Measurements from ENCODE around the gene SUGCT. TPM values are rescaled to one million over a fixed set of nuclear protein-coding genes. Genes with fewer than 3 reads are reported as not detected.

Gene SUGCT
- total and polyA plus RNA-seq, 5 donors, result 5.7 to 10.3 (median 6.1) TPM

DNA sequence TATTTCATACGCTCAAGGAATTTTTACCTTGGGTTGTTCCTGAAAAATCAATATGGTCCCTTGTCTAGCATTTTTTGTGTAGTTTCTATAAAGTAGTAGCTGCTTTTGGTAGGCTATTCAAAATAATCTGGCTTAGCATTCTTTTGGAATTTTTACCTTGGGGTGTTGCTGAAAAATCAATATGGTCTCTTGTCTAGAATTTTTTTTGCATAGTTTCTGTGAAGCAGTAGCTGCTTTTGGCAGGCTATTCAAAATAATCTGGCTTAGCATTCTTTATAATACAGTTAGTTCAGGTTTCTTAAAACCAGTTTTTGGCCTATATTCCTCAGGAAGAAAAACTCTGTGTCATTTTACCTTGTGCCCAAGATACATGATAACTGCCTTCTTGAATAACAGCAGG is 301.9 kb downstream of the SUGCT start:
- H3K27ac ChIP-seq (ENCODE audit: low read length), result no peak overlapping the region
- ATAC-seq (no peak), DNase-seq (no peak)
- WGBS, result 95% methylated on average over 1 of the region's 1 CpG
- no peaks in the 10 kb centered on the region for H3K4me1 ChIP-seq (ENCODE audit: control insufficient read depth, insufficient read depth, low read length)
- no peaks in the 10 kb centered on the region for H3K9me3 ChIP-seq (ENCODE audit: control insufficient read depth, low read length)
- intact Hi-C loops (cut with DNase I), result no loop called here
- no peak overlapping the region for H3K4me3 ChIP-seq (ENCODE audit: low read length)
- H3K27me3 ChIP-seq (ENCODE audit: control insufficient read depth, insufficient read depth), result no peaks in the 10 kb centered on the region

- intact Hi-C loops (cut with DNase I), result no loop called here
- Histone ChIP-seq H3K9me3 (ENCODE audit: control insufficient read depth, low read length) (no peaks in the 10 kb centered on the region), H3K27ac (ENCODE audit: low read length) (no peak overlapping the region), H3K4me3 (ENCODE audit: low read length) (no peak overlapping the region), H3K27me3 (ENCODE audit: control insufficient read depth, insufficient read depth) (no peaks in the 10 kb centered on the region), H3K4me1 (ENCODE audit: control insufficient read depth, insufficient read depth, low read length) (no peaks in the 10 kb centered on the region)
- 46% methylated on average over 1 of the region's 1 CpG for WGBS
- ATAC-seq (no peak), DNase-seq (no peak)
Measured at GRCh38 chr7:40437498-40437897, 302.7 kb downstream of the SUGCT start.

GRCh38 chr7:40437936-40438634 is 303.3 kb downstream of the SUGCT start:
- no peak overlapping the region for H3K27ac ChIP-seq (ENCODE audit: low read length)
- WGBS, result 70% methylated on average over 6 of the region's 6 CpGs

DNA sequence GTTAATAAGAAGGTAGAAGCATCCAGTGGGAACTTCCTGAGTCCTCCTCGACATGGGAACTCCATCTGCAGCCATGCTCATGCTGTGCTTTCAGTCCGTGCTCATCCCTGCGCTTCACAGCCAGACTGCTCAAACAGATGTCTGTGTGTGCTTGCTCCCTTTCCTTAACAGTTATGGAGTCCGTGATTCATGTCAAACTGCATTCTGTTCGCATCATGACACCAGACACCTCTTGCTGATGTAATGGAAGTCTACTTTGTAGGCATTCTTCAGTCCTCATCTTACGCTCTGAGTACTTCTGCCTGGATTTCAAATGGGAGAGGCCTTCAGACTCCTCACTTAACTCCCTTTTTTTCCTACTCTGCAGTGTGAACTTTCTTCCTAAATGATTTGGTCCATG is 304.9 kb downstream of the SUGCT start:
- H3K4me3 ChIP-seq (ENCODE audit: low read length), result no peak overlapping the region
- DNase-seq, result no peak
- no peaks in the 10 kb centered on the region for H3K27me3 ChIP-seq (ENCODE audit: control insufficient read depth, insufficient read depth)
- intact Hi-C loops (cut with DNase I), result no loop called here
- H3K4me1 ChIP-seq (ENCODE audit: control insufficient read depth, insufficient read depth, low read length), result no peaks in the 10 kb centered on the region
- H3K27ac ChIP-seq (ENCODE audit: low read length), result no peak overlapping the region
- no peak for ATAC-seq
- no peaks in the 10 kb centered on the region for H3K9me3 ChIP-seq (ENCODE audit: control insufficient read depth, low read length)
- 92% methylated on average over 6 of the region's 6 CpGs for WGBS

More at GRCh38 chr7:40437936-40438634, 303.3 kb downstream of the SUGCT start:
- H3K4me1 ChIP-seq (ENCODE audit: control insufficient read depth, insufficient read depth, low read length), result no peaks in the 10 kb centered on the region
- ATAC-seq, result no peak
- no peaks in the 10 kb centered on the region for H3K9me3 ChIP-seq (ENCODE audit: control insufficient read depth, low read length)
- no peaks in the 10 kb centered on the region for H3K27me3 ChIP-seq (ENCODE audit: control insufficient read depth, insufficient read depth)
- intact Hi-C loops (cut with DNase I), result no loop called here
- H3K4me3 ChIP-seq (ENCODE audit: low read length), result no peak overlapping the region
- no peak for DNase-seq

GRCh38 chr7:40447345-40447744 is 312.5 kb downstream of the SUGCT start:
- Histone ChIP-seq H3K9me3 (ENCODE audit: control insufficient read depth, low read length) (no peaks in the 10 kb centered on the region), H3K27ac (ENCODE audit: low read length) (no peak overlapping the region), H3K4me1 (ENCODE audit: control insufficient read depth, insufficient read depth, low read length) (no peaks in the 10 kb centered on the region), H3K4me3 (ENCODE audit: low read length) (no peak overlapping the region), H3K27me3 (ENCODE audit: control insufficient read depth, insufficient read depth) (no peaks in the 10 kb centered on the region)
- 81% methylated on average over 2 of the region's 2 CpGs for WGBS
- ATAC-seq (no peak), DNase-seq (no peak)
- intact Hi-C loops (cut with DNase I), result no loop called here

DNA sequence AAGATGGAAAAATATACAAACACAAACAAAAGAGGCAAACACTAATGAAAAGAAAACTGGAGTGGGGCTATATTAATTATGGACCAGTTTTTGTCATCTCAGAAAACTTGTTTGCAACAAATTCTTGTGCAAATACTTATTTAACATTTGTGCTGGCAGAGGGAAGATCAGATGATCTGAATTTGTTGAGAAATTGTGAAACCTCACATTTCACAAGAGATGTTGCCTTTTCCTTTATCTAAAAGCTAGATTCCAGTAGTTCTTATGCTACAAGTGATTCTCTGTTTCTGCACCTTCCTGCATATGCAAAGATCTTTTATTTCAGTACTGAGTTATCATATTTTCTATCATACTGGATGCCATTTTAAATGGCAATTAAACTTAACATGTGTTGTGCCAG is 320.7 kb downstream of the SUGCT start:
- ATAC-seq (no peak), DNase-seq (no peak)
- Histone ChIP-seq H3K4me3 (ENCODE audit: low read length) (no peak overlapping the region), H3K4me1 (ENCODE audit: control insufficient read depth, insufficient read depth, low read length) (no peaks in the 10 kb centered on the region), H3K27ac (ENCODE audit: low read length) (no peak overlapping the region), H3K27me3 (ENCODE audit: control insufficient read depth, insufficient read depth) (no peaks in the 10 kb centered on the region), H3K9me3 (ENCODE audit: control insufficient read depth, low read length) (no peaks in the 10 kb centered on the region)
- intact Hi-C loops (cut with DNase I), result no loop called here

GRCh38 chr7:40457776-40458480 is 323.1 kb downstream of the SUGCT start:
- Histone ChIP-seq H3K9me3 (ENCODE audit: control insufficient read depth, low read length) (no peaks in the 10 kb centered on the region), H3K4me3 (ENCODE audit: low read length) (no peak overlapping the region), H3K27ac (ENCODE audit: low read length) (no peak overlapping the region), H3K27me3 (ENCODE audit: control insufficient read depth, insufficient read depth) (no peaks in the 10 kb centered on the region), H3K4me1 (ENCODE audit: control insufficient read depth, insufficient read depth, low read length) (no peaks in the 10 kb centered on the region)
- WGBS, result 84% methylated on average over 5 of the region's 5 CpGs
- intact Hi-C loops (cut with DNase I), result no loop called here
- ATAC-seq (no peak), DNase-seq (no peak)

GRCh38 chr7:40463446-40463845 is 328.6 kb downstream of the SUGCT start:
- 54% methylated on average over 4 of the region's 4 CpGs for WGBS
- DNase-seq (no peak), ATAC-seq (no peak)
- Histone ChIP-seq H3K27me3 (ENCODE audit: control insufficient read depth, insufficient read depth) (no peaks in the 10 kb centered on the region), H3K4me1 (ENCODE audit: control insufficient read depth, insufficient read depth, low read length) (no peaks in the 10 kb centered on the region), H3K9me3 (ENCODE audit: control insufficient read depth, low read length) (no peaks in the 10 kb centered on the region), H3K4me3 (ENCODE audit: low read length) (no peak overlapping the region), H3K27ac (ENCODE audit: low read length) (no peak overlapping the region)
- intact Hi-C loops (cut with DNase I), result no loop called here

- Histone ChIP-seq H3K27ac (ENCODE audit: low read length) (no peak overlapping the region), H3K4me1 (ENCODE audit: control insufficient read depth, insufficient read depth, low read length) (no peaks in the 10 kb centered on the region), H3K9me3 (ENCODE audit: control insufficient read depth, low read length) (no peaks in the 10 kb centered on the region), H3K27me3 (ENCODE audit: control insufficient read depth, insufficient read depth) (no peaks in the 10 kb centered on the region), H3K4me3 (ENCODE audit: low read length) (no peak overlapping the region)
- intact Hi-C loops (cut with DNase I), result no loop called here
- 72% methylated on average over 4 of the region's 4 CpGs for WGBS
- DNase-seq (no peak), ATAC-seq (no peak)
Measured at GRCh38 chr7:40468891-40469864, 334.4 kb downstream of the SUGCT start.

- intact Hi-C loops (cut with DNase I), result no loop called here
- no peak for DNase-seq
- Histone ChIP-seq H3K27me3 (ENCODE audit: control insufficient read depth, insufficient read depth) (no peaks in the 10 kb centered on the region), H3K27ac (ENCODE audit: low read length) (no peak overlapping the region), H3K4me1 (ENCODE audit: control insufficient read depth, insufficient read depth, low read length) (no peaks in the 10 kb centered on the region), H3K4me3 (ENCODE audit: low read length) (no peak overlapping the region), H3K9me3 (ENCODE audit: control insufficient read depth, low read length) (no peaks in the 10 kb centered on the region)
- ATAC-seq, result no peak
- WGBS, result 72% methylated on average over 6 of the region's 6 CpGs
Measured at GRCh38 chr7:40470091-40470592, 335.3 kb downstream of the SUGCT start.

GRCh38 chr7:40470817-40471216 is 336.0 kb downstream of the SUGCT start:
- intact Hi-C loops (cut with DNase I), result no loop called here
- H3K4me1 ChIP-seq (ENCODE audit: control insufficient read depth, insufficient read depth, low read length), result no peaks in the 10 kb centered on the region
- H3K4me3 ChIP-seq (ENCODE audit: low read length), result no peak overlapping the region
- no peaks in the 10 kb centered on the region for H3K27me3 ChIP-seq (ENCODE audit: control insufficient read depth, insufficient read depth)
- ATAC-seq, result no peak
- WGBS, result 76% methylated on average over 1 of the region's 1 CpG
- H3K27ac ChIP-seq (ENCODE audit: low read length), result no peak overlapping the region
- no peak for DNase-seq
- no peaks in the 10 kb centered on the region for H3K9me3 ChIP-seq (ENCODE audit: control insufficient read depth, low read length)
